ENCODE results near the gene AKAP12. TPM values are rescaled to one million over a fixed set of nuclear protein-coding genes. Genes with fewer than 3 reads are reported as not detected.

Gene AKAP12
- total RNA-seq, result 10 to 100 TPM in 2 of 4 donors, 1 to 10 TPM in 2; 5.9 to 13.1 (median 10.2) TPM
- 1 to 10 TPM; 2.5 to 7.5 (median 2.6) TPM for polyA plus RNA-seq
- long read RNA-seq, donor 1, partial matches to known transcripts, result 3 of 5 reads
- long read RNA-seq, donor 1, other reads (novel, unspliced or antisense), result 2 of 5 reads
- long read RNA-seq, donor 2, partial matches to known transcripts, result 5 of 5 reads
- long read RNA-seq, donor 2, other reads (novel, unspliced or antisense), result 0 of 5 reads

DNA sequence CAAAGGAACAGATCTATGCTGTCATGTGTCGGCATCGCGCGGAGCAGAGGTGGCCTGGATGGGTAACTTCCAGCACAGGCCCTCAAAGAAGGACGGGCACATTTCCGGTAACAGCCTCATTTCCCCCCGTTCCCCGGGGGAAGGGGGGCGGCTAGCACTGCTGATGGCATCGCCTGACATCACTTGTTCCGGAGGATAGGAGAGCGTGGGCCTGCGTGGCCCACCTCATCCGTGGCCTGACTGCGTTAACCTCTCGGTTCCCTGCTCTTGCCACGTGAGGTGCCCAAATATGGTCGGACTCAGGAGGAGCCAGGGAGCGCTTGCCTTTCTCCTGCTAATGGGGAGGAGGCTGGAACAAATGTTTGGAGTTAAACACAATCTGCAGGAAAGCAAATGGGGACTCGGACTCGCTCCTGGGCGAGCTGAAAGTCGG lies at the start of gene AKAP12:
Gene AKAP12 (plus strand): TSS at position 365 of the 433 bp plus-strand sequence. CDS start 596 bp downstream, outside the sequence.
- 11 to 16% (median 11%) methylated on average over 23 of the region's 23 CpGs for WGBS, 3 donors
- peak; percentile 31 to 58 for DNase-seq
- TF ChIP-seq CTCF (IDR thresholded peaks at IDR 0.05), result no peak

GRCh38 chr6:151191527-151191926 lies 48.2 kb upstream of the AKAP12 start:
- WGBS, 3 donors, result 61 to 69% (median 65%) methylated on average over 4 of the region's 4 CpGs

More for the DNA sequence above, at the start of gene AKAP12:
- Histone ChIP-seq H3K27ac (peak within 1 kb of the TSS; percentile 79), H3K4me3 (peak within 1 kb of the TSS; percentile 73), H3K4me1 (peaks cover 5% of the 10 kb centered on the region), H3K36me3 (ENCODE audit: insufficient read depth in 1 of 2, low read depth in 1 of 2) (no peaks in the 10 kb centered on the region), H3K27me3 (ENCODE audit: insufficient read depth in 3 of 3, low read length in 2 of 3) (peaks cover 0 to 42% (median 6%) of the 10 kb centered on the region in 3 donors), H3K9me3 (no peaks in the 10 kb centered on the region)
- intact Hi-C loops (cut with DNase I), result loop anchor here in 1 of 2 donors (10.0 kb wide), 1 partner anchor 225 kb away; no protein-coding TSS in a partner anchor
- peak; percentile 25 to 54 (median 51) for ATAC-seq

GRCh38 chr6:151196555-151196954 lies 43.2 kb upstream of the AKAP12 start:
- peak in 2 of 4 donors; percentile 30 to 58 for ATAC-seq
- H3K27ac ChIP-seq, result no peak overlapping the region
- intact Hi-C loops (cut with DNase I), result no loop called here
- peak; percentile 36 to 57 for DNase-seq
- H3K4me1 ChIP-seq, result no peaks in the 10 kb centered on the region
- no peaks in the 10 kb centered on the region for H3K36me3 ChIP-seq (ENCODE audit: insufficient read depth in 1 of 2, low read depth in 1 of 2)
- no peak for TF ChIP-seq CTCF (IDR thresholded peaks at IDR 0.05)
- H3K9me3 ChIP-seq, result no peaks in the 10 kb centered on the region
- H3K4me3 ChIP-seq, result no peak overlapping the region
- WGBS, 3 donors, result 29 to 55% (median 45%) methylated on average over 1 of the region's 1 CpG
- H3K27me3 ChIP-seq (ENCODE audit: insufficient read depth in 3 of 3, low read length in 2 of 3), result no peaks in the 10 kb centered on the region

More at GRCh38 chr6:151191527-151191926, 48.2 kb upstream of the AKAP12 start:
- intact Hi-C loops (cut with DNase I), result no loop called here
- DNase-seq, result no peak
- Histone ChIP-seq H3K36me3 (ENCODE audit: insufficient read depth in 1 of 2, low read depth in 1 of 2) (no peaks in the 10 kb centered on the region), H3K9me3 (no peaks in the 10 kb centered on the region), H3K4me3 (no peak overlapping the region), H3K4me1 (no peaks in the 10 kb centered on the region), H3K27me3 (ENCODE audit: insufficient read depth in 3 of 3, low read length in 2 of 3) (no peaks in the 10 kb centered on the region), H3K27ac (no peak overlapping the region)
- no peak for TF ChIP-seq CTCF (IDR thresholded peaks at IDR 0.05)
- no peak for ATAC-seq

- H3K4me3 ChIP-seq, result no peak overlapping the region
- no peak for TF ChIP-seq CTCF (IDR thresholded peaks at IDR 0.05)
- no peaks in the 10 kb centered on the region for H3K36me3 ChIP-seq (ENCODE audit: insufficient read depth in 1 of 2, low read depth in 1 of 2)
- 96 to 100% (median 98%) methylated on average over 1 of the region's 1 CpG for WGBS, 3 donors
- intact Hi-C loops (cut with DNase I), result no loop called here
- H3K27me3 ChIP-seq (ENCODE audit: insufficient read depth in 3 of 3, low read length in 2 of 3), result no peaks in the 10 kb centered on the region
- no peaks in the 10 kb centered on the region for H3K4me1 ChIP-seq
- no peak for ATAC-seq
- DNase-seq, result no peak
- H3K9me3 ChIP-seq, result no peaks in the 10 kb centered on the region
- no peak overlapping the region for H3K27ac ChIP-seq
Measured at GRCh38 chr6:151197556-151197955, 42.2 kb upstream of the AKAP12 start.
